Measurements from ENCODE around the gene CMPK2. TPM values are rescaled to one million over a fixed set of nuclear protein-coding genes. Genes with fewer than 3 reads are reported as not detected.

The CMPK2 gene
- total and polyA plus RNA-seq, 9 of the 15 experiments (the other 6 are each of a cell fraction or from before 2014, with no cell fraction given) = 2.6 to 10.5 (median 5.0) TPM

DNA sequence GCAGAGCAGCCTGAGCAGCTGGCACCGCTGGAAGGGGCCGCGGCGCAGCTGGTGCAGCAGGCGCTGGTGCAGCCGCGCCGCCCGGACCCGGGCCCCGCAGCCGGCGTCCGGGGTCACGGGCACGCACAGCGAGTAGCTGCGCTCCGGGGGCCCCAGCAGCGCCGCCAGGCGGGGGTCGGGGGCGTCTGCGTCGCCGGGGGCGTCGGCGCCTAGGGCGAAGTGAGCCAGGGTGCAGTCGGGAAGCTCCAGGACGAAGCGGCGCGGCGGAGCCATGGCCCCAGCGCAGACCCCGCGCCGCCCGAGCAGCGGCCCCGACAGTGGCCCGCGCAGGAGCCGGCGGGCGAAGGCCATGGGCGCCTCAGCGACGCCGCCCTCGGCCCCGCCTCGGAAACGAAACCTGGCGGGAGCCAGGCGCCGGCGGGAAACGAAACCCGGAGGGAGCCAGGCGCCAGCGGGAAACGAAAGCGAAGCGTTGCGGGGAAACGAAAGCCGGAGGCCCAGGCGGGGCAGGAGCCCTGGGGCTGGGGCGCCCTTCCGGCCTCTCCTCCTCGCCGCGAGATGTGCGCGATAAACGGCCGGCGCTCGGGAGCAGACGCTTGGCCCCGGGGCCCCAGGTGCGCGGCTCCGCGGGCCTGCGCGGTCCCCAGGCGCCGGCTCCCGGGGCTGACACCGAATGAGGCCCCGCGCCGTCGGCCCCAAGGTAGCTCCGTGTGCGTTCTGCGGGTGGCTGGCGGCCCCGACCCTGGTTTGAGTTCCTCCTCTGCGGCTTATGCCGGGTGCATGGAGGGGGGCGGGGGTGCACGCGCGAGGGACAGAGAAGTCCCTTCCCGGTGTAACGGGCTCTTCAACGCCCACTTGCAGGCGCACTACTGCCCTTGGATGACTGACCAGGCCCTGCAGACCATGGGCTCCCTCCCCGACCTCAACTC lies at the start of gene CMPK2 (continued):
- TF ChIP-seq MCM2 (IDR thresholded peaks at IDR 0.05; ENCODE audit: low read depth) (no peak), LCOR (CRISPR knock-in tag; IDR thresholded peaks at IDR 0.05) (no peak), ZNF79 (CRISPR knock-in tag; IDR thresholded peaks at IDR 0.05; ENCODE audit: low read depth) (no peak), IRF2 (CRISPR knock-in tag; IDR thresholded peaks at IDR 0.05) (no peak), MCM3 (IDR thresholded peaks at IDR 0.05) (no peak), JUN (IDR thresholded peaks at IDR 0.05; ENCODE audit: borderline replicate concordance, low read depth, low read length) (no peak), JUN (CRISPR knock-in tag; IDR thresholded peaks at IDR 0.05; ENCODE audit: borderline replicate concordance) (no peak), ZNF766 (CRISPR knock-in tag; conservative IDR thresholded peaks at IDR 0.05) (no peak), ZZZ3 (IDR thresholded peaks at IDR 0.05) (no peak), HMG20B (CRISPR knock-in tag; IDR thresholded peaks at IDR 0.05) (no peak), ZNF212 (CRISPR knock-in tag; IDR thresholded peaks at IDR 0.05) (no peak), HDAC3 (IDR thresholded peaks at IDR 0.05; ENCODE audit: borderline replicate concordance, partially characterized antibody) (no peak), ZNF785 (CRISPR knock-in tag; IDR thresholded peaks at IDR 0.05) (no peak), ILF3 (IDR thresholded peaks at IDR 0.05; ENCODE audit: borderline replicate concordance) (no peak), HMGN3 (IDR thresholded peaks at IDR 0.05; ENCODE audit: borderline replicate concordance, extremely low read depth, insufficient read length, low read depth, low read length) (peak; percentile 82), MAFF (IDR thresholded peaks at IDR 0.05; ENCODE audit: low read length) (no peak), ZNF124 (CRISPR knock-in tag; IDR thresholded peaks at IDR 0.05) (no peak), FOXK2 (conservative IDR thresholded peaks at IDR 0.05 in 1 of 2, IDR thresholded peaks at IDR 0.05 in 1 of 2; ENCODE audit: low read depth in 2 of 2) (no peak), SIN3A (IDR thresholded peaks at IDR 0.05; ENCODE audit: borderline replicate concordance in 2 of 2, control insufficient read depth in 1 of 2, low read depth in 2 of 2, low read length in 2 of 2) (peak in 1 of 2 experiments; percentile 10; a peak in 1 of 4 replicates), ZNF644 (tag; IDR thresholded peaks at IDR 0.05; ENCODE audit: low read depth) (no peak), SNIP1 (IDR thresholded peaks at IDR 0.05; ENCODE audit: low read depth) (no peak), TAF7 (tag; IDR thresholded peaks at IDR 0.05) (no peak), TAF15 (IDR thresholded peaks at IDR 0.05; ENCODE audit: low read depth, low read length) (no peak), NFYB (IDR thresholded peaks at IDR 0.05; ENCODE audit: extremely low read depth, insufficient read length) (no peak)
- TF ChIP-seq, protein P1, sequence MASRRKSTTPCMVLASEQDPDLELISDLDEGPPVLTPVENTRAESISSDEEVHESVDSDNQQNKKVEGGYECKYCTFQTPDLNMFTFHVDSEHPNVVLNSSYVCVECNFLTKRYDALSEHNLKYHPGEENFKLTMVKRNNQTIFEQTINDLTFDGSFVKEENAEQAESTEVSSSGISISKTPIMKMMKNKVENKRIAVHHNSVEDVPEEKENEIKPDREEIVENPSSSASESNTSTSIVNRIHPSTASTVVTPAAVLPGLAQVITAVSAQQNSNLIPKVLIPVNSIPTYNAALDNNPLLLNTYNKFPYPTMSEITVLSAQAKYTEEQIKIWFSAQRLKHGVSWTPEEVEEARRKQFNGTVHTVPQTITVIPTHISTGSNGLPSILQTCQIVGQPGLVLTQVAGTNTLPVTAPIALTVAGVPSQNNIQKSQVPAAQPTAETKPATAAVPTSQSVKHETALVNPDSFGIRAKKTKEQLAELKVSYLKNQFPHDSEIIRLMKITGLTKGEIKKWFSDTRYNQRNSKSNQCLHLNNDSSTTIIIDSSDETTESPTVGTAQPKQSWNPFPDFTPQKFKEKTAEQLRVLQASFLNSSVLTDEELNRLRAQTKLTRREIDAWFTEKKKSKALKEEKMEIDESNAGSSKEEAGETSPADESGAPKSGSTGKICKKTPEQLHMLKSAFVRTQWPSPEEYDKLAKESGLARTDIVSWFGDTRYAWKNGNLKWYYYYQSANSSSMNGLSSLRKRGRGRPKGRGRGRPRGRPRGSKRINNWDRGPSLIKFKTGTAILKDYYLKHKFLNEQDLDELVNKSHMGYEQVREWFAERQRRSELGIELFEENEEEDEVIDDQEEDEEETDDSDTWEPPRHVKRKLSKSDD (conservative IDR thresholded peaks at IDR 0.05; ENCODE audit: low read length) = no peak
- TF ChIP-seq, protein P2, sequence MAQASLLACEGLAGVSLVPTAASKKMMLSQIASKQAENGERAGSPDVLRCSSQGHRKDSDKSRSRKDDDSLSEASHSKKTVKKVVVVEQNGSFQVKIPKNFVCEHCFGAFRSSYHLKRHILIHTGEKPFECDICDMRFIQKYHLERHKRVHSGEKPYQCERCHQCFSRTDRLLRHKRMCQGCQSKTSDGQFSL (CRISPR knock-in tag; IDR thresholded peaks at IDR 0.05) = no peak; the same call in 1 of the 2 replicates
- TF ChIP-seq, protein P2 (tag; IDR thresholded peaks at IDR 0.05) = no peak

Measured in K562 (cell line).